DMS53 (cell line): ENCODE results near the gene RBMS1.
"Not testable (repeated sequence)": the region's sequence is repeated elsewhere in the genome, so short reads cannot be mapped to it uniquely, and the experiment has no call there.

ENCODE experiments used
- DNase-seq: peaks from one replicate; lab custom pipeline; 2025; lab: John Stamatoyannopoulos, UW

RBMS1 gene

GRCh38 chr2:160469621-160470204 is 23.9 kb downstream of the RBMS1 start:
- no peak for DNase-seq

- DNase-seq = no peak
Observed at GRCh38 chr2:160469164-160469563, 24.4 kb downstream of the RBMS1 start.

- DNase-seq = no peak
Observed at GRCh38 chr2:160467086-160467485, 26.5 kb downstream of the RBMS1 start.

GRCh38 chr2:160465406-160465805 is 28.2 kb downstream of the RBMS1 start:
- no peak for DNase-seq

GRCh38 chr2:160465002-160465401 is 28.6 kb downstream of the RBMS1 start:
- no peak for DNase-seq

- DNase-seq = no peak
Observed at GRCh38 chr2:160464017-160464416, 29.6 kb downstream of the RBMS1 start.

GRCh38 chr2:160463245-160463644 is 30.4 kb downstream of the RBMS1 start:
- DNase-seq = no peak

GRCh38 chr2:160460333-160460731 is 33.3 kb downstream of the RBMS1 start:
- no peak for DNase-seq

- DNase-seq = peak; percentile 16
Observed at GRCh38 chr2:160459538-160460332, 33.9 kb downstream of the RBMS1 start.

GRCh38 chr2:160458718-160459453 is 34.7 kb downstream of the RBMS1 start:
- DNase-seq = no peak

GRCh38 chr2:160457588-160457987 is 36.0 kb downstream of the RBMS1 start:
- DNase-seq = no peak

GRCh38 chr2:160454070-160454797 is 39.4 kb downstream of the RBMS1 start:
- DNase-seq = peak; percentile 40

GRCh38 chr2:160453111-160453820 is 40.3 kb downstream of the RBMS1 start:
- DNase-seq = no peak

GRCh38 chr2:160450486-160450885 is 43.1 kb downstream of the RBMS1 start:
- no peak for DNase-seq

- DNase-seq = not testable (repeated sequence)
Observed at GRCh38 chr2:160448821-160449220, 44.8 kb downstream of the RBMS1 start.

GRCh38 chr2:160445673-160446072 is 47.9 kb downstream of the RBMS1 start:
- no peak for DNase-seq

GRCh38 chr2:160442603-160443002 is 51.0 kb downstream of the RBMS1 start:
- no peak for DNase-seq

- DNase-seq = no peak
Observed at GRCh38 chr2:160440888-160441287, 52.7 kb downstream of the RBMS1 start.

GRCh38 chr2:160439038-160439437 is 54.6 kb downstream of the RBMS1 start:
- not testable (repeated sequence) for DNase-seq

- no peak for DNase-seq
Observed at GRCh38 chr2:160437273-160437672, 56.3 kb downstream of the RBMS1 start.

GRCh38 chr2:160434254-160434948 is 59.2 kb downstream of the RBMS1 start:
- DNase-seq = peak; percentile 29
